Stimulated activated CD8-positive, alpha-beta memory T cell treated with anti-CD3 and anti-CD28 coated beads, Interleukin-7, amount 100 ng/mL, for 4 hours (primary cell): Measurements from ENCODE around the gene G6PD.
"Not testable (repeated sequence)": the region's sequence is repeated elsewhere in the genome, so short reads cannot be mapped to it uniquely, and the experiment has no call there.

Source experiments
- DNase-seq, 2 donors: peaks; one replicate each; pipeline ENCODE4 v3.0.0-alpha.2; 2020; ENCODE audit warnings: low read depth in 2 of 2

G6PD gene

DNA sequence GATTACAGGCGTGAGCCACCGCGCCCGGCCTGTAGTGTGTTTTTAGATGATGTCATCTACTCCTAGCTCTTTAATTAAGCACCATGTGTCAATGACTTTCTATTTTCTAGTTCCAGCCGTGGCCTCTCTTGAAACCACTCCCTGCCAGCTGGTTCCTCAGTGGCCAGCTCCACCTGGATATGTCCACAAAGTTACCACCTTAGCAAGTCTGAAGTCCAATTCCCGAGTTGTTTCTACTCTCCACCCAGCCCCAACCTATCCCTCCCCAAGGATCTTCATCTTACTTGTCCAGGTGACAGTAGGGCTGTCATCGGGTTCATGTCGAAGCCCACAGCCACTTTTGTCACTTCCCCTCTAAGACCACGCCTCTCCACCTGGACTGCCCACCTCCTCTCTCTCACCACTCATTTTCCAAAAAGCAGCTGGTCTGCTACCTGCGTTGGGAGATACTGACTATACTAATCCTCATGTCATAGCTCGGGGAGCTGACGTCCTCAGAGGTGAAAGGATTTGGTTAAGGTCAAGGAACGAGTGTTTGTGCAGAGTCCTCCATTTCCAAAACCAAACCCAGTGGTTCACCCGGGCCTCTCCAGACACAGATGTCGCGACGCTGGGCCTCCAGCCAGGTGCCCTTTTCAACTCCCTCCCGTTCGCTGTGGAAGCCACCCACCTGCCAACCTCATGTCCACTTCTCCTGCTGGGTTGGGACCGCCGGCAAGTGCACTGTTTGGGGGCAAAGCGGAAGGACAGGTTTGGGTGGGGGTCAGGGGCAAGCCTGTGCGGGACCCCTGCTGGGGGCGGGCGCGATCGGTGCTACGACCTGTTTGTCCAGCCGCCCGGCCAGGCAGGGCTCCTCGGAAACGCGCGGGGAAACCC, 31.3 kb downstream of the G6PD start:
- DNase-seq: no peak

DNA sequence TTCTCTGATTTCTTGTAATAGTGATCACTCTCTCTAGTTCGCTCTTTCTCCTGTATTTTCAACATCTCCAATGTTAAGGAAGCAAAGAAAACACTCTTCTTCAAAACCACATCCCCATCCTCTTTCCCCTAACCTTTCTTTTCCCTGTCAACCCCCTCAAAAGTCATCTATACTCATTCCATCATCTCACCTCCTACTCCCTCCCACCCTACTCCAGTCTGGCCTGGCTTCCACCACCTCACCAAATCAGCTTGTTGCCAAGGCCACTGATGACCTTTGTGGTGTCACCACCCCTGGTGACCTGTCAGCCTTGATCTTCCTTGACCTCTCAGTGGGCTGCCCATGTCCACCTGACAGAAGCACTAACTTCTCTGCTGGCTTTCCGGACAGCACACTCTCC, 32.9 kb downstream of the G6PD start:
- no peak for DNase-seq

DNA sequence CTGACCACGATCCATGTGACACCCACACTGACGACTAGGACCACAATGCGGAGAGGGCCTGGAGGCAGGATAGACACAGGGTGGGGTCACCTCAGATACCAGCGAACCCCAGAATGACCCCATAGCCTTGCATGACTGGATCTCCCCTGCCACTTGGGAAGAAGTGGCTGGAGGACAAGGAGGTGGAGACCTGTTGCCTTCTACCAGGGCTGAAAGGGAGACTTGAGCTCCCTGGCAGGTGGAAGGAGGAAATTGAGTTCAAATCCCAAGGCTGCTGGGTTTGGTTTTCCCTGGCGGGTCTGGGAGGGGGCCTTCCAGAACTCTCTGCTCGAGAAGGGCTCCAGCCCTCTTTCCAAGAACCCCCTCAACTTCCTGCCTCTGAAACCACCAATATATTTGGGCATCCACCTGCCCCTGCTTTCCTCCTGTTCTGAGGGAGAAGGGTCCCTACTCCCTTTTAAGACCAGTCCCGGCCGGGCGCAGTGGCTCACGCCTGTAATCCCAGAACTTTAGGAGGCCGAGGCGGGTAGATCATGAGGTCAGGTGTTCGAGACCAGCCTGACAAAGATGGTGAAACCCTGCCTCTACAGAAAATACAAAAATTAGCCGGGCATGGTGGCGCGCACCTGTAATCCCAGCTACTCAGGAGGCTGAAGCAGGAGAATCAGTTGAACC, 33.6 kb downstream of the G6PD start:
- no peak for DNase-seq

DNA sequence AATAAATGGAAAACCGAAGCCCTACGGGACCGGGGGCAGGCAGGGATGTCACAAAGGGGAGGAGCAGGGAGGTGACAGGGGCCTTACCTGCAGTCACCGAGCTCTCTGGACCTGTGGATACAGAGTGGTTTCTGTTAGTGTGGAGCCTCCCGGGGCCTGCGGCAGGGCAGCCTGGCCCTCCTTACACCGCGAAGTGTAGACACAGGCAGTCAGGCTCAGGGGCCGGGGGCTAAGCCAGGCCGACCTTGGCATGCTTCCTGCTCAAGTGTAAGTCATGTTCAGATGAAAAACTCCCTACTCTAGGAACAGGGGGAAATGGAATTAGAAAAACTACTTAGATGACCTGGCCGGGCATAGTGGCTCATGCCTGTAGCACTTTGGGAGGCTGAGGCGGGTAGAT, 34.9 kb downstream of the G6PD start:
- DNase-seq: no peak

DNA sequence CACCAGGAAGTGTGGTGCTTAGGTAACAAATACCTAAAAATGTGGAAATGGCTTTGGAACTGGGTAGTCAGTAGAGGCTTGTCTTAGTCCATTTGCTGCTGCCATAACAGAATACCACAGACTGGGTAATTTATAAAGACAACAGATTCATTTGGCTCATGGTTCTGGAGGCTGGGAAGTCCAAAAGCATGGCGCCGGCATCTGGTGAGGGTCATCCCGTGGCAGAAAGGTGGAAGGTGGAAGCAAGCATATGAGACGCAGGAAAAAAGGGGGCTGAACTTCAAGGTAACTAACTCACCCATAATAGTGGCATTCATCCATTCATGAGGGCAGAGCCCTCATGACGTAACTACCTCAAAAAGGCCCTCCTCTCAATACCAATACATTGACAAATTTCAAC, 37.2 kb downstream of the G6PD start:
- DNase-seq: no peak

DNA sequence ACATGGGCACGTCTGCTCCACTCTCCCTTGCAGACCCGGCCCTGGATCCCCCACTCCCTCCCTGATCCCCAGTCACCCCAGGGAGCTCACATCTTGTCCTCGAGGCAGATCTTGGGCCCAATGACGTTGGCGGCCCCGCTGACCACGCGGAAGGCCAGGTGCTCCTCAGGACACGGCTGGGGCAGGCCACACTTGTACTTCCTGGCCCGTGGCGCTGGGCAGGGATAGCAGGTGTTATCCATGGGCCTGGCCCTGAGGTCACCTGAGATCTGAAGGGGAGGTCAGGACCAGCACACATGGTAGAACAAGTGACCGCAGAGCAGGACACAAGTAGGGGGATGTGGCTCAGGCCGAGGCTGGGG, 38.3 kb downstream of the G6PD start:
- no peak for DNase-seq

DNA sequence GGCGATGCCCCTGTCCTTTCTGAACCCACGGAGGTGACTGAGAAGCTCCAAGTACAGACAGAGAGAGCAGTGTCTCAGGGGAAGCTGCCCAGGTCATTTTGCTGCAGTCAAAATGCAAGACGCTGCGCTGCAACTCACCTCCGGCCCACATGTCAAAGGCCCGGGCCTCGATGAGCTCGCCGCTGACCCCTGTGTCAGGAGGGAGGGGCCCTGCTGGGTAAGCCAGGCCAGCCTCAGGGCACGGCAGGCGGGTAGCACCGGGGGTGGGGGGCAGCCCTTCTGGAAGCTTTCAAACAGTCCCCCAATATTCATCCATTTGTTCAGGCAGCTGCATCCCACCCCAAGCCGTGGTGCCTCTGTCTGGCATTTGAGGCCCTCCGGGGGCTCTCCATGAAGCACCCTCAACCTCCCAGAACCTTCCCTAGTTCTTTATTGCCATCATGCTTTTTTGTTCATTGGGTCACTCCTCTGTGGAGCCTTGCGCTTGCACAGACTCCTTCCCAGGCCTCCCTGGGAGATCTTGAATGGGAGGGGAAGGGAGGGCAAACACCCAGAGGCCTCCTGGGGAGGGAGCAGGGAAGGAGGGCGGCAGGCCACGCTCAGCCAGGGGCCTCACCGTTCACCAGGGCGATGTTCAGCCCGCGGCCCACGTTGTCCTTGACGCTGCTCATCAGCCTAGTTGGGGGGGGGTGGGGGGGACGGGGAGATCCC, 38.8 kb downstream of the G6PD start:
- DNase-seq: no peak

DNA sequence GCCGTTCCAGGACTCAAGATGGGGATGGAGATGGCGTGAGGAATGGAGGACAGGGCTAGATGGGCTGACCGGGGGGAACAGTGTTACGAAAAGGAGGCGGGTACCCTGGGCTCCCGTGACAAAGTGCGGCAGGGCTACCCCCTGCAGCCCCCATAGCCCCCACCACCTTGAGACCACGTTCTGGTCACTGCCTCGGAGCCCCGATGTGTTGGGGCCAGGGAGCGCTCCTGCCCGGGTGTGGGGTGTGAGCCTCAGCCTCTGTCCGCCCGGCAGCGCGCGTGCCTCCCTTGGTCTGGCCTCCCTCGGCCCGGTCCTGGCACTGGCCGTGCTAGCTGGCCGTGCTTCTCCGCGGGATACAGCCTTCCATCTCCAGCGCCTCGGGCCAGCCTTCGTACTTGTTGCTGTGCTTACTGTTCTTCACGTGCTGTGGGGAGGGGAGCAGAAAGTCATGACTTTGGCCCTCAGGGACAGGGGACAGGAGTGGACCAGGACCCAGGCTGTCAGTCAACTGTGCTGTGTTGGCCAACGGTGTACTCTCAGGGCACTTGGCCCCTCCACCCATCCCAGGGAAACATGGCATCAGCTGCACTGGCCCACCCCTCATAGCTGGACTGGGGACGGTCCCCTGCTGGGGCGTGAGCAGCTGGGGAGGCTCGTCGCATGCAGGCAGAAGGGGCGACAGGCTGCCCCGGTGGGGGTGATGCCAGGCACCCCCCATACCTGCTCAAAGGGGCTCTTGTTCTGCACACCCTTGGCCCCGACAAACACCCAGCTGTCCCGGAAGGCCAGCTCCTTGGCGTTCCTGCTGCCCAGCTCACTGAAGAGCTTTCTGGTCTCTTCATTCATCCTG, 39.9 kb downstream of the G6PD start:
- DNase-seq: no peak

DNA sequence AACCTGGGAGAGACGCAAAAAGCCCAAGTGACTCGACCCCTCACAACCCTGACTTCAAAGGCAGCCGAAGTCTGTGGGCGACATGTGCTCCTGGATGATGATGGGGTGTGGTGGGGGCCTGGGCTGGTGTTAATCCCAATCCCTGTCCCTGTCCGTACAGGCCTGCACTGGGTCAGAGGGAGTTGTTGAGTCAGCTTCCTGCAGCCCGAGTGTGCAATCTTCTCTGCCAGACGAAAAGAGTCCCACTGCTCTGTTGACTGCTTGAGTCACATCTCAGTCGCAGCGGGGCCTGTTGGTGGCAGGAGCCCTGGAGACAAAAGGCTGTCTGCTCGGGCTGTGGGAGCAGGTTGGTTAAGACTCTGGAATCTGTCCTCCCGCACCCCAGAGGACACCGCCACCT, 40.9 kb downstream of the G6PD start:
- DNase-seq: no peak

DNA sequence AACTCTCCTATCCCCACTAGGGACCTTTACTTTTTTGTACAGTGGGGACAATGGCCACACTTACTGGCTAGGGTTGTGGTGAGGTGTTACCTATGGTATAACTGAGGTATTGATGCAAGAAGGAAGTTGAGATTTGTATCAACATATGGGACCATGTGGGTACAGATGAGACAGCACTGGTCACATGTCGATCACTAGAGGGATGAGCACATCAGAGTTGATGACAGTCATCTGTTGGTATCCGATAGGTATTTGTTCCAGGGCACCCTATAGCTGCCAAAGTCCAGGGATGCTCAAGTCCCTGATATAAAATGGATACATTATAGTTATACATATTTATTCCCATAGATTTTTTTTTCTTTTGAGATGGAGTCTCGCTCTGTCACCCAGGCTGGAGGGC, 43.7 kb downstream of the G6PD start:
- no peak for DNase-seq

DNA sequence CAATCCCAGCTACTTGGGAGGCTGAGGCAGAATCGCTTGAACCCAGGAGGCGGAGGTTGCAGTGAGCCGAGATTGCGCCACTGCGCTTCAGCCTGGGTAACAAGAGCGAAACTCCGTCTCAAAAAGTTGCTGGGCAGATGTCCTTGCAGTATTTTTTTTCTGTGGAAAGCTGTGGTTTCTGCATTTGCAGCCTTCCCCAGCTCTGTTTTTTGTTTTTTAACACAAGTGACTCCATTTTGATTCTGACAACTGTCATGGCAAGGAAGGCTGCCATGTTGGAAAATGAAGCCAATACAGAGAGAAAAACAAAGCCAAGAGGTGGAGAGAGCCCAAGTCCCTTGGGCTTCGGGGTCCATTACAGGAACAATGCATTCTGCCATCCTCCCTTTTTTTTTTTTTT, 44.5 kb downstream of the G6PD start:
- no peak for DNase-seq

DNA sequence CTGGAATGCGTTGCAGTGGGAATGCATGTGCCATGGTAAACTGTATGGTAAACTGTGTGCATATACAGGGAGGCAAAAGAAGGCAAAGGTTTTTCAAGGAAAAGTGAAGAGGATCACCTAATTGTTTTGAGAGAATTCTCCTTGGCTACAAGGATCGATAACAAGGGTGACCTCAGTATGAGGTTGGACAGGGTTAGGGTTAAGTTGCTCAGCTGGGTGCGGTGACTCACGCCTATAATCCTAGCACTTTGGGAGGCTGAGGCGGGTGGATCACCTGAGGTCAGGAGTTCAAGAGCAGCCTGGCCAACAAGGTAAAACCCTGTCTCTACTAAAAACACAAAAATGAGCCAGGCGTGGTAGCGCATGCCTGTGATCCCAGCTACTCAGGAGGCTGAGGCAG, 45.2 kb downstream of the G6PD start:
- not testable (repeated sequence) for DNase-seq

DNA sequence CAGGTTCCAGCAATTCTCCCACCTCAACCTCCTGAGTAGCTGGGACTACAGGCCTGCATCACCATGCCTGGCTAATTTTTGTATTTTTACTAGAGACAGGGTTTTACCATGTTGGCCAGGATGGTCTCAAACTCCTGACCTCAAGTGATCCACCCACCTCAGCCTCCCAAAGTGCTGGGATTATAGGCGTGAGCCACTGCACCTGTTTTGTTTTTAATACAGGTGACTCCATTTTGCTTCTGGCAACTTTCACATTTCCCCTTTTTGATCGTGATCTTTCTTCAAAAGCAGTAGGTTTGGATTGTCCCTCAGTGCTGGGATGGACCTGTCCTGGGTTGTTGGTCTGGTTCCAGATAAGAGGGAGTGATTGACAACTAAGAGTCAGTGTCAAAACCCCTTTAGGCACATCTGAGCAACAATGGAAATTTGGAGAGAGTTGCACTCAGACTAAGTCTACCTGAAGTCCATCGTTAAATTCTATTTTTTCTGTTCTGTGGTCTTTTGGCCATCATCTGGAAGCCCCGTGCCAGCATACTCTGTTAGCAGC, 50.0 kb downstream of the G6PD start:
- DNase-seq: not testable (repeated sequence)

DNA sequence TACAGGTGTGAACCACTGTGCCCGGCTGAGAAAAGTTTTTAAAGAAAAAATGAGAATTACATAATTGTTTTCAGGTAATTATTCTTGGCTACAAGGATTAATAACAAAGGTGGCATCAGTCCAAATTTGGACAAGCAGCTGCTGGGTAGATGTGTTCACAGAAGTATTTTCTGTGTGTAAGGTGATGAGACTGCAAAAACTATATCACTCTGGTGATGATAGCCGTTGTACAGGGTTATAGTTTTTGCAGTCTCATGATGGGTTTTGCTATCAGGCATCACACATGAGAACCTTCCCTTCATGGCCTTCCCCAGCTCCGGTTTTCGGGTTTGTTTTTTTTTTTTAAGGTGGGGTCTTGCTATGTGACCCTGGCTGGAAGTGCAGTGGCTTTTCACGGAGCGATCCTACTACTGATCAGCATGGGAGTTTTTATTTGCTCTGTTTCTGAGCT, 51.1 kb downstream of the G6PD start:
- no peak for DNase-seq

DNA sequence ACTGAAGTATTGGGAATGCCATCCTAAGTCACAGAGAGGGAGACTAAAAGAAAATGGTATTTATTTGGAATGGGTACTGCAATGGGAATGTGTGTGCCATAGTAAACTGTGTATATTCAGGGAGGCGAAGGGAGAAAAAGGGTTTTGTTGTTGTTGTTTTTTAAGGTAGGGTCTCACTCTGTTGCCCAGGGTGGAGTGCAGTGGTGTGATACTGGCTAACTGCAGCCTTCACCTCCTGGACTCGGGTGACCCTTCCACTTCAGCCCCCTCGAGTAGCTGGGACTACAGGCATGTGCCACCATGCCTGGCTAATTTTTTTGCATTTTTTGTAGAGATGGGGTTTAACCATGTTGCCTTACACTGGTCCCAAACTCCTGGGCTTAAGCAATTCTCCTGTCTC, 51.9 kb downstream of the G6PD start:
- DNase-seq: no peak

DNA sequence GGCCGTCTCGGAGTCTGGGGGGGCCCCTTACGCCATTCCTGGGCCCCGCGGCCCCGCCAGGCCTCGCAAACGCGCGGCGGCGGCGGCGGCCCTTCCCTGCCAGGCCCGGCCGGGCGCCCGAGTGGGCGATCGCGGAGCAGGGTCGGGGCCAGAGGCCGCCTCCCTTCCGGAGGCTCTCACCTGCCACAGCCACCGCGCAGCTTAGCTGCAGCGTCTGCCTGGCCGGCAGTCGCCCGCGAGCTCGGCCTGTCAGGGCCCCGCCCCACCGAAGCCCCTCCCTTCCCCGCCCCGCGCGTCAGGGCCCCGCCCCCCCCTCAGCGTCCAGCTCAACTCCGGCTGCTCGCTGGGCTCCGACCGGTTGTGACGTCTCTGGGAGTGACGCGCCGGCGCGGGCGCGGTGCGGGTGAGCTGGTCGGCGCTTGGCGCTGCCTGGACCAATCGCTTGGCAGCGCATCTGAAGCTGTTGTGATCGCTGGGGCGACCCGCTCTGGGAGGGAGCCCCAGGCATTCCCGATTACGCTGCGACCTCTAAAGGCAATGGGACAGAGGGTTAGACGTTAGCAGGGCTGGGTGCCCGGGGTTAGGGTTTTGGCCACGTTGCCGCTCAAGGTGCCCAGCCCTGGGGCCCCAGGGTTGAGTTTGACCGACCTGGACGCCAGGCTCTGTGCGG, 56.1 kb downstream of the G6PD start, which contains the start of gene SLC10A3:
TSS of gene SLC10A3 (minus strand) at position 216 of the 670 bp plus-strand sequence. CDS start 1,689 bp downstream, outside the sequence.
- peak; percentile 78 to 84 for DNase-seq

DNA sequence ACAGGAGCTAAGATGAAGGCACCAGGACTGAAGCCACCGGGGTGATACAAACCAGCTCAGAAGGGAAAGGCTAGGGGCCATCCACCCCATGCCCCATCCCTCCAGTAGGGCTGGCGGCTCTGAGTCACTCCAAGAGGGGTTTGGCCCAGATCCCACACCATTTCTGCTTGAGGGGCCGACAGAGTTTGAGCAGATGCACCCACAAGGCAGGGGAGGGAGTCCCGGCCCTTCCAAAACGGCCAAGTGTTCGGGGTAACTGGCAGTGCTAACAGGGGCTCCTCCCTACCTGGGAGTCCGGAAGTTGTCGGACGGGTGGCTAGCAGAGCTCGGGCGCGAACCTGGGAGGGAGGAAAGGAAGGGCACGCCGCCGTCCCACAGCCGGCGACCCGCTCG, 56.6 kb downstream of the G6PD start:
- no peak for DNase-seq

DNA sequence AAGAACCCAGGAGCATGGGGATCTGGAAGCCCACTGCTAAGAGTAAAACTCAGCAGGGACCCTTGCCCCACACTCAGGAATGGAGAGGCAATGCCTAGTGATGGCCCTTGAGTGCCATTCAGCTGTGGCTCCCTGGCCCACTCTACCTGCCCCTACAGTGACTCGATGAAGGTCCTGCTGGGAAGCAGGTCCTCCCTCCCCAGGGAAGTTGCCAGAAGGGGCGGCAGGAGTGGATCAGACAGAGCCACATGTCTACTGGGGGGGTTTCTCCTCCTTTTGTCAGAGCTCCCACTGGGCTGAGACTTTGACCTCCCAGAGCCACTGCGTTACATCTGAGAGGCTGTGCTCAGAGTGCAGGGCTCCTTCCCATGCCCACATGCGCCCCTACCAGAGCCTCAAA, 57.5 kb downstream of the G6PD start:
- DNase-seq: no peak

DNA sequence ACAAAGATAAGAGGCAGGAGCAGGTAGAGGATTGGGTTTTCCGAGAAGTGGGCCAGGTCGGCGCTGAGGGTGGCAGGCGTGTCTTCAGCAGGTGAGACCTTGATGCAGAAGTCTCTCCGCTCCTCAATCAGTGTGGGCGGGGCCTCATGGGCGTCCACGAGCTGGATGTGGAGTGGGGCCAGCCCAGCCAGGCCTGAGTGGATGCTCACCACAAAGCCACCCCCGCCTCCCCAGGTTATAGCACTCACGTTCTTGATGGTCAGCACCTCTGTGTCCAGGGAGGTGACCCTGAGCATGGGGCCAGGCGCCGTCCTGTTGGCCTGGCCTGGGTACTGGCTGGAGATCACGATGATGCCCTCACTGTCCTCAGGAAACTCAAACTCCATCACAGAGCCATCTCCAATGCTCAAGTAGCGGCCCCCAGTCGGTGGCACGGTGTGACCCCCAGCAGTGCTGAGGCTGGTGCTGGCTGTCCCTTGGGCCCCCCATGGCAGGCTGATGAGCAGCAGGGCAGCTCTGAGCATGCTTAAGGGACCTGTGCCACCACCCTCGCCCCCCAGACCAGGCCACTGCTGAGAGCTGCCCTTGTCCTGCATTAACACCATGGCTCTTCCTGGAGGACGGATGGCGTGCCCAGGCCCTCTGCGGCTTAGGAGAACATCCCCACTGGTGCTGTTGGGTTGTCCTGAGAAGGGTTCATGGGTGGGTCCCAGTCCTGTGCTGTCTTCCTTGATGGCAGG, 58.1 kb downstream of the G6PD start:
- DNase-seq: no peak
